Endothelial cell of umbilical vein (primary cell): Measurements from ENCODE around the gene SYCP1.

Source experiments
- EZH2 ChIP-seq: IDR thresholded peaks from 2 replicates; pipeline ENCODE4 v1.6.1; 2012; ENCODE audit warnings: borderline replicate concordance, low read depth, mild to moderate bottlenecking, moderate library complexity, low read length, inconsistent platforms; ENCODE audit not compliant: severe bottlenecking
- POLR2A ChIP-seq: IDR thresholded peaks from 2 replicates; pipeline ENCODE4 v1.6.1; 2012; ENCODE audit warnings: low read depth, mild to moderate bottlenecking, control low read depth, low read length
- TF ChIP-seq, protein P1 (sequence below), 2 donors: IDR thresholded peaks; 1 replicate in 1 of 2; 2 replicates in 1 of 2; pipeline ENCODE4 v1.5.1; 2011; ENCODE audit warnings: low read length in 2 of 2, mild to moderate bottlenecking in 2 of 2, moderate library complexity in 2 of 2, control low read depth in 1 of 2, inconsistent platforms in 1 of 2, low read depth in 1 of 2; ENCODE audit not compliant: insufficient read depth in 1 of 2; ENCODE audit errors: extremely low read depth in 1 of 2

DNA sequence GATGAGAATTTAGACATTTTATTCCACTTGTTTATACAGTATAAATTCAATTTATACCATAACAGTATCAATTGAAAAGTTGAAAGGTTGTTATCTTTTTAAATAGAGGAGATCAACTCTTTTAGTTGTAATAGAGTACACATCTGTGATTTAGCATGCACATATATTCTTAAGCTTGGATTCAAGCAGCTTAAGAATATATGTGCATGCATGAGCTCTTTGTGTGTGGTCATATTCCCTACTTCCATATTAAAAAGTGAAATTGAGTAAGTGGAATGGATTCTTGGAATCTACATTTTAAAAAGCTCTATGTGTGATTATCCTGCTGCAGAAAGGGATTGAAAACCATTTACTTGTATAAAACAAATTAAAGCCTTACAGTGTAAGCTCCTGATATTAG lies 71.9 kb downstream of the SYCP1 start:
- TF ChIP-seq, protein P1, sequence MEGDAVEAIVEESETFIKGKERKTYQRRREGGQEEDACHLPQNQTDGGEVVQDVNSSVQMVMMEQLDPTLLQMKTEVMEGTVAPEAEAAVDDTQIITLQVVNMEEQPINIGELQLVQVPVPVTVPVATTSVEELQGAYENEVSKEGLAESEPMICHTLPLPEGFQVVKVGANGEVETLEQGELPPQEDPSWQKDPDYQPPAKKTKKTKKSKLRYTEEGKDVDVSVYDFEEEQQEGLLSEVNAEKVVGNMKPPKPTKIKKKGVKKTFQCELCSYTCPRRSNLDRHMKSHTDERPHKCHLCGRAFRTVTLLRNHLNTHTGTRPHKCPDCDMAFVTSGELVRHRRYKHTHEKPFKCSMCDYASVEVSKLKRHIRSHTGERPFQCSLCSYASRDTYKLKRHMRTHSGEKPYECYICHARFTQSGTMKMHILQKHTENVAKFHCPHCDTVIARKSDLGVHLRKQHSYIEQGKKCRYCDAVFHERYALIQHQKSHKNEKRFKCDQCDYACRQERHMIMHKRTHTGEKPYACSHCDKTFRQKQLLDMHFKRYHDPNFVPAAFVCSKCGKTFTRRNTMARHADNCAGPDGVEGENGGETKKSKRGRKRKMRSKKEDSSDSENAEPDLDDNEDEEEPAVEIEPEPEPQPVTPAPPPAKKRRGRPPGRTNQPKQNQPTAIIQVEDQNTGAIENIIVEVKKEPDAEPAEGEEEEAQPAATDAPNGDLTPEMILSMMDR (IDR thresholded peaks at IDR 0.05; ENCODE audit: extremely low read depth in 1 of 2, insufficient read depth in 1 of 2, low read depth in 1 of 2, low read length in 2 of 2): no peak
- no peak for TF ChIP-seq EZH2
- no peak for TF ChIP-seq POLR2A
